ENCODE data around the gene ATP4B. TPM values are rescaled to one million over a fixed set of nuclear protein-coding genes. Genes with fewer than 3 reads are reported as not detected.

The ATP4B gene
- total RNA-seq, 1 experiment from 2014 or later: not detected

- Mint-ChIP-seq H3K27ac (ENCODE audit: unreplicated experiment) (no peak overlapping the region), H3K36me3 (ENCODE audit: insufficient read depth, unreplicated experiment) (peaks cover 67% of the 10 kb centered on the region), H3K27me3 (ENCODE audit: insufficient read depth, unreplicated experiment) (no peaks in the 10 kb centered on the region), H3K9me3 (ENCODE audit: unreplicated experiment) (no peaks in the 10 kb centered on the region), H3K4me1 (ENCODE audit: low read depth, unreplicated experiment) (no peaks in the 10 kb centered on the region), H3K4me3 (ENCODE audit: unreplicated experiment) (no peak overlapping the region)
- H3K9me3 ChIP-seq: no peaks in the 10 kb centered on the region
- H3K36me3 ChIP-seq (ENCODE audit: control insufficient read depth, insufficient read depth, low read length): no peaks in the 10 kb centered on the region; the same call in 1 of the 2 replicates
- ChIA-PET POLR2A (interaction anchor here (0.5 kb wide), 1 partner anchor 19 kb away, joined by 3 read pairs; no protein-coding TSS in a partner anchor), CTCF (no interaction called here)
- TF ChIP-seq CTCF (IDR thresholded peaks at IDR 0.05; ENCODE audit: insufficient read depth in 1 of 2, low read depth in 1 of 2, low read length in 1 of 2, severe bottlenecking in 1 of 2, unreplicated experiment in 1 of 2): no peak
- H3K4me1 ChIP-seq: no peaks in the 10 kb centered on the region
- BruUV-seq (replicated peaks): no TSS peak
- H3K4me3 ChIP-seq (ENCODE audit: low read depth, low read length): no peak overlapping the region
- DNase-seq: no peak
- H3K27me3 ChIP-seq (replicated peaks; ENCODE audit: control insufficient read depth, insufficient read depth, low read length): no peaks in the 10 kb centered on the region
- intact Hi-C loops (cut with micrococcal nuclease; ENCODE audit: unreplicated experiment): no loop called here
Measured at GRCh38 chr13:113642563-113642962, 15.4 kb downstream of the ATP4B start.

- Mint-ChIP-seq H3K27me3 (ENCODE audit: insufficient read depth, unreplicated experiment) (no peaks in the 10 kb centered on the region), H3K4me1 (ENCODE audit: low read depth, unreplicated experiment) (no peaks in the 10 kb centered on the region), H3K4me3 (ENCODE audit: unreplicated experiment) (no peak overlapping the region), H3K27ac (ENCODE audit: unreplicated experiment) (no peak overlapping the region), H3K9me3 (ENCODE audit: unreplicated experiment) (no peaks in the 10 kb centered on the region), H3K36me3 (ENCODE audit: insufficient read depth, unreplicated experiment) (peaks cover 77% of the 10 kb centered on the region)
- H3K27me3 ChIP-seq (replicated peaks; ENCODE audit: control insufficient read depth, insufficient read depth, low read length): no peaks in the 10 kb centered on the region
- no peaks in the 10 kb centered on the region; the same call in 1 of the 2 replicates for H3K36me3 ChIP-seq (ENCODE audit: control insufficient read depth, insufficient read depth, low read length)
- no peak for DNase-seq
- H3K9me3 ChIP-seq: no peaks in the 10 kb centered on the region
- POLR2A ChIA-PET: no interaction called here
- no peak for TF ChIP-seq CTCF (IDR thresholded peaks at IDR 0.05; ENCODE audit: insufficient read depth in 1 of 2, low read depth in 1 of 2, low read length in 1 of 2, severe bottlenecking in 1 of 2, unreplicated experiment in 1 of 2)
- CTCF ChIA-PET: no interaction called here
- H3K4me3 ChIP-seq (ENCODE audit: low read depth, low read length): no peak overlapping the region
- H3K4me1 ChIP-seq: no peaks in the 10 kb centered on the region
- BruUV-seq (replicated peaks): no TSS peak
- intact Hi-C loops (cut with micrococcal nuclease; ENCODE audit: unreplicated experiment): no loop called here
Measured at GRCh38 chr13:113641426-113641825, 16.6 kb downstream of the ATP4B start.

GRCh38 chr13:113639616-113640262 lies 18.3 kb downstream of the ATP4B start:
- Mint-ChIP-seq H3K27ac (ENCODE audit: unreplicated experiment) (no peak overlapping the region), H3K27me3 (ENCODE audit: insufficient read depth, unreplicated experiment) (no peaks in the 10 kb centered on the region), H3K4me1 (ENCODE audit: low read depth, unreplicated experiment) (no peaks in the 10 kb centered on the region), H3K36me3 (ENCODE audit: insufficient read depth, unreplicated experiment) (peaks cover 83% of the 10 kb centered on the region), H3K9me3 (ENCODE audit: unreplicated experiment) (no peaks in the 10 kb centered on the region), H3K4me3 (ENCODE audit: unreplicated experiment) (no peak overlapping the region)
- no peaks in the 10 kb centered on the region for H3K4me1 ChIP-seq
- no peaks in the 10 kb centered on the region for H3K9me3 ChIP-seq
- H3K27me3 ChIP-seq (replicated peaks; ENCODE audit: control insufficient read depth, insufficient read depth, low read length): no peaks in the 10 kb centered on the region
- ChIA-PET POLR2A (no interaction called here), CTCF (no interaction called here)
- no peak for TF ChIP-seq CTCF (IDR thresholded peaks at IDR 0.05; ENCODE audit: insufficient read depth in 1 of 2, low read depth in 1 of 2, low read length in 1 of 2, severe bottlenecking in 1 of 2, unreplicated experiment in 1 of 2)
- BruUV-seq (replicated peaks): no TSS peak
- H3K36me3 ChIP-seq (ENCODE audit: control insufficient read depth, insufficient read depth, low read length): peaks cover 1% of the 10 kb centered on the region
- intact Hi-C loops (cut with micrococcal nuclease; ENCODE audit: unreplicated experiment): no loop called here
- H3K4me3 ChIP-seq (ENCODE audit: low read depth, low read length): no peak overlapping the region
- peak in 1 of 2 experiments; percentile 28 for DNase-seq

All from Caco-2 (cell line).